ENCODE measurements around the gene AP1B1.
"Not testable (repeated sequence)": the region's sequence is repeated elsewhere in the genome, so short reads cannot be mapped to it uniquely, and the experiment has no call there.

The AP1B1 gene

GRCh38 chr22:29377979-29378378, 10.4 kb downstream of the AP1B1 start:
- TF ChIP-seq CTCF (IDR thresholded peaks at IDR 0.05; ENCODE audit: low read depth, low read length), result no peak
- no peak for DNase-seq (ENCODE audit: extremely low read depth, low read depth)

GRCh38 chr22:29376705-29377104, 11.7 kb downstream of the AP1B1 start:
- DNase-seq (ENCODE audit: extremely low read depth, low read depth), result not testable (repeated sequence)

GRCh38 chr22:29375398-29376076, 12.8 kb downstream of the AP1B1 start:
- TF ChIP-seq CTCF (IDR thresholded peaks at IDR 0.05; ENCODE audit: low read depth, low read length), result no peak
- DNase-seq (ENCODE audit: extremely low read depth, low read depth), result no peak

- not testable (repeated sequence) for DNase-seq (ENCODE audit: extremely low read depth, low read depth)
These were observed 13.6 kb downstream of the AP1B1 start for GRCh38 chr22:29374806-29375205.

- no peak for DNase-seq (ENCODE audit: extremely low read depth, low read depth)
- no peak for TF ChIP-seq CTCF (IDR thresholded peaks at IDR 0.05; ENCODE audit: low read depth, low read length)
These were observed 14.0 kb downstream of the AP1B1 start for GRCh38 chr22:29374401-29374800.

- no peak for TF ChIP-seq CTCF (IDR thresholded peaks at IDR 0.05; ENCODE audit: low read depth, low read length)
- DNase-seq (ENCODE audit: extremely low read depth, low read depth), result no peak
These were observed 17.8 kb downstream of the AP1B1 start for GRCh38 chr22:29370537-29370936.

GRCh38 chr22:29369460-29369859, 18.9 kb downstream of the AP1B1 start:
- TF ChIP-seq CTCF (IDR thresholded peaks at IDR 0.05; ENCODE audit: low read depth, low read length), result no peak
- DNase-seq (ENCODE audit: extremely low read depth, low read depth), result no peak

GRCh38 chr22:29359469-29359868, 28.9 kb downstream of the AP1B1 start:
- TF ChIP-seq CTCF (IDR thresholded peaks at IDR 0.05; ENCODE audit: low read depth, low read length), result peak; percentile 79
- DNase-seq (ENCODE audit: extremely low read depth, low read depth), result peak; percentile 14

GRCh38 chr22:29357193-29357890, 31.0 kb downstream of the AP1B1 start:
- DNase-seq (ENCODE audit: extremely low read depth, low read depth), result not testable (repeated sequence)
